Fibroblast of lung (primary cell): ENCODE measurements around the gene ZNF398. TPM values are rescaled to one million over a fixed set of nuclear protein-coding genes. Genes with fewer than 3 reads are reported as not detected.

Experiments used
- DNase-seq, 2 donors: peaks; one replicate each; pipeline versions ENCODE4 v3.0.0 to v3.0.0-alpha.2; 2010; ENCODE audit warnings: low read depth in 2 of 2
- H2AFZ ChIP-seq: 2 replicates; pipeline ENCODE4 v1.5.1; 2012; ENCODE audit warnings: low read length, control low read depth, inconsistent platforms
- H3K27ac ChIP-seq: 2 replicates; pipeline ENCODE4 v1.5.1; 2011; ENCODE audit warnings: low read length, control low read depth; ENCODE audit not compliant: insufficient read depth
- H3K27me3 ChIP-seq: 2 replicates; pipeline ENCODE4 v1.5.1; 2011; ENCODE audit warnings: mild to moderate bottlenecking, low read length; ENCODE audit not compliant: control insufficient read depth, insufficient read depth
- H3K36me3 ChIP-seq: 2 replicates; pipeline ENCODE4 v1.5.1; 2011; ENCODE audit warnings: low read length; ENCODE audit not compliant: control insufficient read depth, insufficient read depth
- H3K4me1 ChIP-seq: 2 replicates; pipeline ENCODE4 v1.5.1; 2011; ENCODE audit warnings: low read length; ENCODE audit not compliant: control insufficient read depth, insufficient read depth; ENCODE audit errors: extremely low read depth
- H3K4me2 ChIP-seq: 2 replicates; pipeline ENCODE4 v1.5.1; 2011; ENCODE audit warnings: low read length, control low read depth; ENCODE audit not compliant: insufficient read depth; ENCODE audit errors: extremely low read depth
- H3K4me3 ChIP-seq, 4 experiments: fragments of 200-600 bp in 1 of 4; sonication (generic) in 1 of 4; replicated peaks in 1 of 4; 2 replicates each; pipeline ENCODE4 v1.5.1; 2011 to 2016; ENCODE audit warnings: low read length in 4 of 4, low read depth in 3 of 4, mild to moderate bottlenecking in 3 of 4, control low read depth in 2 of 4, inconsistent platforms in 1 of 4, mixed read lengths in 1 of 4; ENCODE audit not compliant: insufficient read depth in 1 of 4; ENCODE audit errors: control extremely low read depth in 1 of 4
- H3K79me2 ChIP-seq: 2 replicates; pipeline ENCODE4 v1.5.1; 2012; ENCODE audit warnings: mild to moderate bottlenecking, low read length, inconsistent platforms; ENCODE audit not compliant: control insufficient read depth, insufficient read depth
- H3K9ac ChIP-seq: 2 replicates; pipeline ENCODE4 v1.5.1; 2011; ENCODE audit warnings: mild to moderate bottlenecking, low read length, control low read depth; ENCODE audit not compliant: insufficient read depth
- H3K9me3 ChIP-seq: 2 replicates; pipeline ENCODE4 v1.5.1; 2012; ENCODE audit warnings: low read depth, low read length; ENCODE audit not compliant: control insufficient read depth, insufficient read depth
- H4K20me1 ChIP-seq: 2 replicates; pipeline ENCODE4 v1.5.1; 2011; ENCODE audit warnings: low read length; ENCODE audit not compliant: control insufficient read depth, insufficient read depth; ENCODE audit errors: extremely low read depth
- EZH2 ChIP-seq: IDR thresholded peaks from 2 replicates; pipeline ENCODE4 v1.5.1; 2012; ENCODE audit warnings: low read length, control low read depth, mild to moderate bottlenecking; ENCODE audit errors: missing control alignments
- polyA plus RNA-seq, 2 donors: library from polyadenylated mRNA; depleted of rRNA in 1 of 2; stranded (reverse) in 1 of 2; unstranded in 1 of 2; fragments of >200 nt; gene quantifications; 2 replicates each; pipeline ENCODE4 v1.2.1, GENCODE V29; 2011 to 2012; ENCODE audit warnings: missing spikeins in 1 of 2
- total RNA-seq: library from RNA; depleted of rRNA; stranded (reverse); fragments of >200 nt; gene quantifications from 2 replicates; pipeline ENCODE4 v1.2.1, GENCODE V29; 2014
- TF ChIP-seq, protein P1 (sequence below), 2 donors: IDR thresholded peaks in 1 of 2; conservative IDR thresholded peaks in 1 of 2; 1 replicate in 1 of 2; 2 replicates in 1 of 2; pipeline ENCODE4 v1.5.1; 2011 to 2012; ENCODE audit warnings: low read length in 2 of 2, control low read depth in 1 of 2, inconsistent platforms in 1 of 2, low read depth in 1 of 2, mild to moderate bottlenecking in 1 of 2

Gene ZNF398
- total and polyA plus RNA-seq, 2 donors (not counting 1 experiment from before 2014, with no cell fraction given): 6.7 to 7.3 TPM

- DNase-seq: no peak
- H3K27ac ChIP-seq: no peak overlapping the region
- no peaks in the 10 kb centered on the region for H3K4me1 ChIP-seq
- H3K36me3 ChIP-seq: peaks cover 3% of the 10 kb centered on the region
- H3K79me2 ChIP-seq: no peaks in the 10 kb centered on the region
- H4K20me1 ChIP-seq: no peaks in the 10 kb centered on the region
- H3K4me3 ChIP-seq: no peak overlapping the region
- H2AFZ ChIP-seq: no peak overlapping the region
- H3K4me2 ChIP-seq: no peak overlapping the region
- TF ChIP-seq, protein P1, sequence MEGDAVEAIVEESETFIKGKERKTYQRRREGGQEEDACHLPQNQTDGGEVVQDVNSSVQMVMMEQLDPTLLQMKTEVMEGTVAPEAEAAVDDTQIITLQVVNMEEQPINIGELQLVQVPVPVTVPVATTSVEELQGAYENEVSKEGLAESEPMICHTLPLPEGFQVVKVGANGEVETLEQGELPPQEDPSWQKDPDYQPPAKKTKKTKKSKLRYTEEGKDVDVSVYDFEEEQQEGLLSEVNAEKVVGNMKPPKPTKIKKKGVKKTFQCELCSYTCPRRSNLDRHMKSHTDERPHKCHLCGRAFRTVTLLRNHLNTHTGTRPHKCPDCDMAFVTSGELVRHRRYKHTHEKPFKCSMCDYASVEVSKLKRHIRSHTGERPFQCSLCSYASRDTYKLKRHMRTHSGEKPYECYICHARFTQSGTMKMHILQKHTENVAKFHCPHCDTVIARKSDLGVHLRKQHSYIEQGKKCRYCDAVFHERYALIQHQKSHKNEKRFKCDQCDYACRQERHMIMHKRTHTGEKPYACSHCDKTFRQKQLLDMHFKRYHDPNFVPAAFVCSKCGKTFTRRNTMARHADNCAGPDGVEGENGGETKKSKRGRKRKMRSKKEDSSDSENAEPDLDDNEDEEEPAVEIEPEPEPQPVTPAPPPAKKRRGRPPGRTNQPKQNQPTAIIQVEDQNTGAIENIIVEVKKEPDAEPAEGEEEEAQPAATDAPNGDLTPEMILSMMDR (conservative IDR thresholded peaks at IDR 0.05 in 1 of 2, IDR thresholded peaks at IDR 0.05 in 1 of 2; ENCODE audit: low read depth in 1 of 2, low read length in 2 of 2): no peak
- TF ChIP-seq EZH2: no peak
- H3K9me3 ChIP-seq: no peaks in the 10 kb centered on the region
- no peak overlapping the region for H3K9ac ChIP-seq
- no peaks in the 10 kb centered on the region for H3K27me3 ChIP-seq
Measured at GRCh38 chr7:149172534-149172920, 25.3 kb downstream of the ZNF398 start.

GRCh38 chr7:149175150-149175549, 27.9 kb downstream of the ZNF398 start:
- Histone ChIP-seq H3K79me2 (no peaks in the 10 kb centered on the region), H2AFZ (no peak overlapping the region), H3K9ac (no peak overlapping the region), H3K27ac (no peak overlapping the region), H4K20me1 (no peaks in the 10 kb centered on the region), H3K36me3 (peaks cover 12% of the 10 kb centered on the region), H3K4me3 (no peak overlapping the region), H3K9me3 (no peaks in the 10 kb centered on the region), H3K27me3 (no peaks in the 10 kb centered on the region), H3K4me2 (no peak overlapping the region), H3K4me1 (no peaks in the 10 kb centered on the region)
- no peak for DNase-seq
- TF ChIP-seq, protein P1 (conservative IDR thresholded peaks at IDR 0.05 in 1 of 2, IDR thresholded peaks at IDR 0.05 in 1 of 2; ENCODE audit: low read depth in 1 of 2, low read length in 2 of 2): no peak

- Histone ChIP-seq H3K36me3 (peaks cover 15% of the 10 kb centered on the region), H3K27me3 (no peaks in the 10 kb centered on the region), H3K27ac (no peak overlapping the region), H3K9me3 (no peaks in the 10 kb centered on the region), H3K4me1 (no peaks in the 10 kb centered on the region), H2AFZ (no peak overlapping the region), H4K20me1 (no peaks in the 10 kb centered on the region), H3K9ac (no peak overlapping the region), H3K4me3 (no peak overlapping the region), H3K4me2 (no peak overlapping the region), H3K79me2 (no peaks in the 10 kb centered on the region)
- TF ChIP-seq EZH2: no peak
- TF ChIP-seq, protein P1 (conservative IDR thresholded peaks at IDR 0.05 in 1 of 2, IDR thresholded peaks at IDR 0.05 in 1 of 2; ENCODE audit: low read depth in 1 of 2, low read length in 2 of 2): no peak
- DNase-seq: no peak
Measured at GRCh38 chr7:149179241-149179640, 32.0 kb downstream of the ZNF398 start.
